Mammary epithelial cell (primary cell): ENCODE data around the gene DPP10.

Source experiments
- EZH2 ChIP-seq: IDR thresholded peaks from 2 replicates; pipeline ENCODE4 v1.6.1; 2012; ENCODE audit warnings: low read length, inconsistent platforms, borderline replicate concordance
- TF ChIP-seq, protein P1 (sequence below), 2 donors: IDR thresholded peaks in 1 of 2; conservative IDR thresholded peaks in 1 of 2; 2 replicates each; pipeline ENCODE4 v1.5.1; 2011 to 2012; ENCODE audit warnings: inconsistent platforms in 2 of 2, low read length in 2 of 2, mild to moderate bottlenecking in 2 of 2, control low read depth in 1 of 2, low read depth in 1 of 2; ENCODE audit not compliant: insufficient read depth in 1 of 2; ENCODE audit errors: extremely low read depth in 1 of 2

DNA sequence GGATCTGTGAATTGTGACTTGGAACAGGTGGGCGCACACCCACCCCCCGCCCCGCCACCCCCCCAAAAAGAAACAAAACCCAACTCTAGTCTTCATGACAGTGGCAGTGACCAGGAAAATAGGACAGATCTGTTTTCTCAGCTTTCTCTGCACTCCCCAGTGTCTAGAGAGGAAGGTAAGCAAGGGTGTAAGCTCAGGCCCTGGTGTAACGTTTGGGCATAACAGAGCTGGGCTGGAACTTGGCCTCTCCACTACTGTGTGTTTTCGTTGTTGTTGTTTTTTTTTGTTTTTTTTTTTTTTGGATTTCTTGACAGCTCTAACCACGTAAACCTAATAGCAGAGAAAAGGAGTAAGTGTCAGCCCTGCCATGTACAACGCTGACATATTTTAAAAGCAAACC lies 1160.8 kb downstream of the DPP10 start:
- TF ChIP-seq, protein P1, sequence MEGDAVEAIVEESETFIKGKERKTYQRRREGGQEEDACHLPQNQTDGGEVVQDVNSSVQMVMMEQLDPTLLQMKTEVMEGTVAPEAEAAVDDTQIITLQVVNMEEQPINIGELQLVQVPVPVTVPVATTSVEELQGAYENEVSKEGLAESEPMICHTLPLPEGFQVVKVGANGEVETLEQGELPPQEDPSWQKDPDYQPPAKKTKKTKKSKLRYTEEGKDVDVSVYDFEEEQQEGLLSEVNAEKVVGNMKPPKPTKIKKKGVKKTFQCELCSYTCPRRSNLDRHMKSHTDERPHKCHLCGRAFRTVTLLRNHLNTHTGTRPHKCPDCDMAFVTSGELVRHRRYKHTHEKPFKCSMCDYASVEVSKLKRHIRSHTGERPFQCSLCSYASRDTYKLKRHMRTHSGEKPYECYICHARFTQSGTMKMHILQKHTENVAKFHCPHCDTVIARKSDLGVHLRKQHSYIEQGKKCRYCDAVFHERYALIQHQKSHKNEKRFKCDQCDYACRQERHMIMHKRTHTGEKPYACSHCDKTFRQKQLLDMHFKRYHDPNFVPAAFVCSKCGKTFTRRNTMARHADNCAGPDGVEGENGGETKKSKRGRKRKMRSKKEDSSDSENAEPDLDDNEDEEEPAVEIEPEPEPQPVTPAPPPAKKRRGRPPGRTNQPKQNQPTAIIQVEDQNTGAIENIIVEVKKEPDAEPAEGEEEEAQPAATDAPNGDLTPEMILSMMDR (conservative IDR thresholded peaks at IDR 0.05 in 1 of 2, IDR thresholded peaks at IDR 0.05 in 1 of 2; ENCODE audit: extremely low read depth in 1 of 2, insufficient read depth in 1 of 2, low read depth in 1 of 2, low read length in 2 of 2), result no peak
- no peak for TF ChIP-seq EZH2
